ENCODE results near the gene CD63. TPM values are rescaled to one million over a fixed set of nuclear protein-coding genes. Genes with fewer than 3 reads are reported as not detected.

Gene CD63
- total RNA-seq, 3 donors from 2014 or later: 540 to 910 (median 777) TPM

- TF ChIP-seq CTCF (IDR thresholded peaks at IDR 0.05) (no peak), POLR2AphosphoS5 (IDR thresholded peaks at IDR 0.05) (no peak), POLR2A (IDR thresholded peaks at IDR 0.05) (no peak)
- peak within 1 kb of the TSS; percentile 13 to 53 for H3K27ac ChIP-seq
- intact Hi-C loops (cut with DNase I; ENCODE audit: low total_unique reads): no loop called here
- no peak for DNase-seq (ENCODE audit: low spot score in 2 of 2)
- H3K4me1 ChIP-seq: peaks cover 0 to 4% of the 10 kb centered on the region in 2 donors
- no peaks in the 10 kb centered on the region for H3K36me3 ChIP-seq
- no peaks in the 10 kb centered on the region for H3K27me3 ChIP-seq
- H3K4me3 ChIP-seq: peak within 1 kb of the TSS; percentile 49 to 86 (median 68)
- H3K9me3 ChIP-seq: no peaks in the 10 kb centered on the region
Observed at GRCh38 chr12:55707841-55708694, 20.7 kb downstream of the CD63 start, which contains the start of gene ITGA7. Gene ITGA7, minus strand, starts transcription at chr12:55707904. Its CDS starts 222 bp downstream, at chr12:55707682.

- TF ChIP-seq POLR2A (IDR thresholded peaks at IDR 0.05): no peak
- DNase-seq (ENCODE audit: low spot score in 2 of 2): no peak
- no peaks in the 10 kb centered on the region for H3K9me3 ChIP-seq
- intact Hi-C loops (cut with DNase I; ENCODE audit: low total_unique reads): no loop called here
- no peaks in the 10 kb centered on the region for H3K36me3 ChIP-seq
- no peaks in the 10 kb centered on the region for H3K27me3 ChIP-seq
- H3K27ac ChIP-seq: peak overlapping the region; percentile 13 to 53
- H3K4me1 ChIP-seq: peaks cover 0 to 4% of the 10 kb centered on the region in 2 donors
- H3K4me3 ChIP-seq: peak overlapping the region; percentile 49 to 86 (median 68)
Observed at GRCh38 chr12:55707219-55707671, 21.6 kb downstream of the CD63 start.

- Histone ChIP-seq H3K27me3 (no peaks in the 10 kb centered on the region), H3K4me1 (peaks cover 0 to 4% of the 10 kb centered on the region in 2 donors), H3K36me3 (no peaks in the 10 kb centered on the region), H3K4me3 (peak overlapping the region; percentile 49 to 86 (median 68)), H3K27ac (peak overlapping the region in 1 of 2 donors; percentile 53), H3K9me3 (no peaks in the 10 kb centered on the region)
- TF ChIP-seq POLR2AphosphoS5 (IDR thresholded peaks at IDR 0.05) (no peak), POLR2A (IDR thresholded peaks at IDR 0.05) (no peak), CTCF (IDR thresholded peaks at IDR 0.05) (no peak)
- DNase-seq (ENCODE audit: low spot score in 2 of 2): no peak
- intact Hi-C loops (cut with DNase I; ENCODE audit: low total_unique reads): no loop called here
Observed at GRCh38 chr12:55706568-55707218, 22.1 kb downstream of the CD63 start.

- DNase-seq (ENCODE audit: low spot score in 2 of 2): no peak
- no peaks in the 10 kb centered on the region for H3K9me3 ChIP-seq
- no peaks in the 10 kb centered on the region for H3K27me3 ChIP-seq
- H3K4me1 ChIP-seq: peaks cover 0 to 4% of the 10 kb centered on the region in 2 donors
- TF ChIP-seq POLR2AphosphoS5 (IDR thresholded peaks at IDR 0.05): no peak
- intact Hi-C loops (cut with DNase I; ENCODE audit: low total_unique reads): no loop called here
- H3K27ac ChIP-seq: peak overlapping the region in 1 of 2 donors; percentile 53
- H3K4me3 ChIP-seq: peak overlapping the region; percentile 49 to 86 (median 68)
- no peaks in the 10 kb centered on the region for H3K36me3 ChIP-seq
Observed at GRCh38 chr12:55705782-55706402, 22.9 kb downstream of the CD63 start.

- Histone ChIP-seq H3K27ac (peak overlapping the region in 1 of 2 donors; percentile 58), H3K4me1 (peaks cover 0 to 4% of the 10 kb centered on the region in 2 donors), H3K27me3 (no peaks in the 10 kb centered on the region), H3K36me3 (no peaks in the 10 kb centered on the region), H3K4me3 (peak overlapping the region; percentile 25 to 68 (median 49)), H3K9me3 (no peaks in the 10 kb centered on the region)
- no peak for DNase-seq (ENCODE audit: low spot score in 2 of 2)
- intact Hi-C loops (cut with DNase I; ENCODE audit: low total_unique reads): no loop called here
- TF ChIP-seq CTCF (IDR thresholded peaks at IDR 0.05): no peak
Observed at GRCh38 chr12:55704824-55705718, 23.7 kb downstream of the CD63 start.

All from breast epithelium (tissue), 4 donors.